Stimulated activated memory B cell treated with anti-CD40 and anti-IgM and Interleukin-4, amounts not matched to agents 10 μg/mL and 1 μg/mL and 100 μg/mL, for 72 hours (primary cell): ENCODE measurements around the gene ADORA2A.

ENCODE experiments used
- ATAC-seq: fragments of 150-1000 bp; cut with Tn5 transposase; 2 replicates; pipeline ENCODE4 v1.10.0; 2021
- H3K27ac Mint-ChIP-seq: one replicate; pipeline ENCODE4 v1.8.0; 2022; ENCODE audit warnings: mild to moderate bottlenecking, mixed read lengths
- H3K27me3 Mint-ChIP-seq: one replicate; pipeline ENCODE4 v1.8.0; 2022; ENCODE audit warnings: mixed read lengths
- H3K36me3 Mint-ChIP-seq: one replicate; pipeline ENCODE4 v1.8.0; 2022; ENCODE audit warnings: mixed read lengths
- H3K4me1 Mint-ChIP-seq: one replicate; pipeline ENCODE4 v1.8.0; 2022; ENCODE audit warnings: mixed read lengths
- H3K4me3 Mint-ChIP-seq: one replicate; pipeline ENCODE4 v1.8.0; 2022; ENCODE audit warnings: mild to moderate bottlenecking, moderate library complexity, mixed read lengths
- H3K9me3 Mint-ChIP-seq: one replicate; pipeline ENCODE4 v1.8.0; 2022; ENCODE audit warnings: mixed read lengths

ADORA2A gene

GRCh38 chr22:24459911-24460310, 32.5 kb downstream of the ADORA2A start:
- peak overlapping the region; percentile 12 for H3K27ac Mint-ChIP-seq
- no peaks in the 10 kb centered on the region for H3K36me3 Mint-ChIP-seq
- no peak for ATAC-seq
- no peak overlapping the region for H3K4me3 Mint-ChIP-seq
- peaks cover 9% of the 10 kb centered on the region for H3K4me1 Mint-ChIP-seq
- no peaks in the 10 kb centered on the region for H3K27me3 Mint-ChIP-seq
- H3K9me3 Mint-ChIP-seq: no peaks in the 10 kb centered on the region

DNA sequence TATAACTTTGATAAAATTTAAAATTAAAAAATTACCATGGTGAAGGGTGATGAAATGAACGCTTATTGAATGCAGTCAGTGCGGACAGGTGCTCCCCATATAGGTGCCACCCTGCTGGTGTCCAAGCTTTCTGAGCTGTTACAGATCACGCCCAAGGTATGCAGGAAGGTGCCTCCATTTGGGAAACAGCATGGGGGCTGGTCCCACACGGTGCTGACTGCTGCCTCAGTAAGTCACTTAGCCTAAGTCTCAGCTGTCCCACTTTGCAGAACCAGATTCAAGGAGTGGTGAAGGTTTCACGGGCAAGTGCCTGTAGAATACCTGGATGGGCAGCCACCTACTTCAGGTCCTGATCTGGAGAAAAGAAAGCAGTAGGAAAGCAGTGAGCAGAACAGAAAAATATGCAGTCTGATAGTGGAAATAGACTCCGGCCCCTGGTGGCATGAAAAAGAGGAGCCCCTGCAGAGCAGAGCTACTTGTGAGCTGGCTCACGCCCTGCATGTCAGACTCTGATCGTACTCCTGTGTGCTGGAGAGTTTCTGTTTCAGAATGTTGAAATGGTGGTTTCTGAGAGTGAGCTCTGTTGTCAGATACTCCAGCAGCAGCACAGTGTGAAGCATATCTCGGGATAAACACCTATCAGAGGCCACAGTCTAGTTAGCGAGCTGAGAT, 33.2 kb downstream of the ADORA2A start:
- Mint-ChIP-seq H3K27ac (no peak overlapping the region), H3K4me3 (no peak overlapping the region), H3K27me3 (no peaks in the 10 kb centered on the region), H3K9me3 (no peaks in the 10 kb centered on the region), H3K36me3 (no peaks in the 10 kb centered on the region), H3K4me1 (peaks cover 9% of the 10 kb centered on the region)
- no peak for ATAC-seq

GRCh38 chr22:24463071-24463760, 35.8 kb downstream of the ADORA2A start:
- Mint-ChIP-seq H3K36me3 (no peaks in the 10 kb centered on the region), H3K4me1 (peaks cover 20% of the 10 kb centered on the region), H3K4me3 (no peak overlapping the region), H3K27me3 (no peaks in the 10 kb centered on the region), H3K27ac (peak overlapping the region; percentile 74), H3K9me3 (no peaks in the 10 kb centered on the region)
- ATAC-seq: peak; percentile 64

GRCh38 chr22:24465566-24465965, 38.2 kb downstream of the ADORA2A start:
- Mint-ChIP-seq H3K9me3 (no peaks in the 10 kb centered on the region), H3K4me1 (peaks cover 20% of the 10 kb centered on the region), H3K4me3 (no peak overlapping the region), H3K27me3 (no peaks in the 10 kb centered on the region), H3K36me3 (no peaks in the 10 kb centered on the region), H3K27ac (no peak overlapping the region)
- ATAC-seq: no peak

GRCh38 chr22:24465975-24466374, 38.6 kb downstream of the ADORA2A start:
- Mint-ChIP-seq H3K27me3 (no peaks in the 10 kb centered on the region), H3K4me3 (no peak overlapping the region), H3K4me1 (peaks cover 20% of the 10 kb centered on the region), H3K9me3 (no peaks in the 10 kb centered on the region), H3K27ac (peak overlapping the region; percentile 8), H3K36me3 (no peaks in the 10 kb centered on the region)
- no peak for ATAC-seq

DNA sequence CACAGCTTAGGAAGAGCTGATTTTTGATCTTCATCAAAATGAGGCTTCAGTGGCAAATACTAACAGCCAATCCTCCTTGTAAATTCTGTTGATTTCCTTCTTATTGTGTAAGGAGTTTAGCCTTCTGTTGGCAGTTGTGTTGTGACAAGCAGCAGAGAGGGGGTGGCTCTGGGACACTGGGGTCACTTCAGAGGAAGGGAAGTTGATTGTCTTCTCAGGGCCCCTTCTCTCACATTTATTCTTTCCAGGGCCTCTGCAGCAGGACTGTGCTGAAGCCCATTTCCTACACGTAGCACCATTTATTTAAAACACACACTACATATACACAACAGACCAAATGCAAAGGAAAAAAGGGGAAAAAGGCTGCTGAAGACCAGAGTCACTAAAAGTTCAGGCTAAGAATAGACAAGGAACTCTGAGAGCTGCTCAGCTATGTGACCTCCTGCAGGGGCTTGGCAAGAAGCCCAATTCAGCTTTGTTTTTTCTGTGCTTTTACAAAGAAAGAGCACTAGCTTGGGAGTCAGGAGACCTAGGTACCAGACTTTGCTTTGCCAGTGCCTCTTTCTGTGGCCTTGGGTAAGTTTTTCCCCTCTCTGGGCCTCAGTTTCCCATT, 39.4 kb downstream of the ADORA2A start:
- Mint-ChIP-seq H3K27me3 (no peaks in the 10 kb centered on the region), H3K9me3 (no peaks in the 10 kb centered on the region), H3K4me3 (no peak overlapping the region), H3K36me3 (no peaks in the 10 kb centered on the region), H3K4me1 (peaks cover 20% of the 10 kb centered on the region), H3K27ac (peak overlapping the region; percentile 8)
- ATAC-seq: no peak

DNA sequence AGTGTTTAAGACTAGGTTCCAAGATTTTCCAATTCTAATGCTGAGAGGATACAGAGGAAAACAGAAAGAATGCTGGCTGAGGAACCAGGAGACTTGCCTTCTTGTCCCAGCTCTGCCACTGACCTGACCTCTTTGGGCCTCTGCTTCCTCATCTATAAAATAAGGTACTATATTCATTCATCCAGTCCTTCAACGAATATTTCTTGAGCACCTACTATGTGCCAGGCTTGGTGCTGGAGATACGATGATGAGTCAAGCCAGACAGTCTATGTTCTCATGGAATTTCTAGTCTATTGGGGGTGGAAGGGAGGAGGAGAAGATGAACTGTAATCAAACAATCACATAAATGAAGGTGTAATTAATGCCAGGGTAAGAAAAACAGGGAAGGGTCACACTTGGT, 39.9 kb downstream of the ADORA2A start:
- no peaks in the 10 kb centered on the region for H3K36me3 Mint-ChIP-seq
- H3K4me1 Mint-ChIP-seq: peaks cover 20% of the 10 kb centered on the region
- peak overlapping the region; percentile 8 for H3K27ac Mint-ChIP-seq
- no peak for ATAC-seq
- no peak overlapping the region for H3K4me3 Mint-ChIP-seq
- no peaks in the 10 kb centered on the region for H3K27me3 Mint-ChIP-seq
- no peaks in the 10 kb centered on the region for H3K9me3 Mint-ChIP-seq

GRCh38 chr22:24471570-24471969, 44.2 kb downstream of the ADORA2A start:
- no peak for ATAC-seq
- Mint-ChIP-seq H3K4me3 (no peak overlapping the region), H3K27ac (no peak overlapping the region), H3K9me3 (no peaks in the 10 kb centered on the region), H3K27me3 (no peaks in the 10 kb centered on the region), H3K36me3 (no peaks in the 10 kb centered on the region), H3K4me1 (peaks cover 17% of the 10 kb centered on the region)

- peaks cover 9% of the 10 kb centered on the region for H3K4me1 Mint-ChIP-seq
- no peak for ATAC-seq
- no peaks in the 10 kb centered on the region for H3K27me3 Mint-ChIP-seq
- no peaks in the 10 kb centered on the region for H3K9me3 Mint-ChIP-seq
- H3K27ac Mint-ChIP-seq: no peak overlapping the region
- no peak overlapping the region for H3K4me3 Mint-ChIP-seq
- no peaks in the 10 kb centered on the region for H3K36me3 Mint-ChIP-seq
Measured at GRCh38 chr22:24473284-24473683, 45.9 kb downstream of the ADORA2A start.

- no peaks in the 10 kb centered on the region for H3K9me3 Mint-ChIP-seq
- no peaks in the 10 kb centered on the region for H3K36me3 Mint-ChIP-seq
- no peak overlapping the region for H3K27ac Mint-ChIP-seq
- H3K4me3 Mint-ChIP-seq: no peak overlapping the region
- ATAC-seq: no peak
- H3K4me1 Mint-ChIP-seq: peaks cover 9% of the 10 kb centered on the region
- H3K27me3 Mint-ChIP-seq: no peaks in the 10 kb centered on the region
Measured at GRCh38 chr22:24474221-24474620, 46.8 kb downstream of the ADORA2A start.

- no peaks in the 10 kb centered on the region for H3K27me3 Mint-ChIP-seq
- no peak for ATAC-seq
- H3K9me3 Mint-ChIP-seq: no peaks in the 10 kb centered on the region
- H3K36me3 Mint-ChIP-seq: no peaks in the 10 kb centered on the region
- H3K4me3 Mint-ChIP-seq: no peak overlapping the region
- H3K4me1 Mint-ChIP-seq: peaks cover 9% of the 10 kb centered on the region
- no peak overlapping the region for H3K27ac Mint-ChIP-seq
Measured at GRCh38 chr22:24474649-24475255, 47.4 kb downstream of the ADORA2A start.

- ATAC-seq: no peak
- H3K27ac Mint-ChIP-seq: no peak overlapping the region
- H3K9me3 Mint-ChIP-seq: no peaks in the 10 kb centered on the region
- H3K4me3 Mint-ChIP-seq: no peak overlapping the region
- H3K27me3 Mint-ChIP-seq: no peaks in the 10 kb centered on the region
- peaks cover 12% of the 10 kb centered on the region for H3K4me1 Mint-ChIP-seq
- H3K36me3 Mint-ChIP-seq: no peaks in the 10 kb centered on the region
Measured at GRCh38 chr22:24481641-24482040, 54.2 kb downstream of the ADORA2A start.

DNA sequence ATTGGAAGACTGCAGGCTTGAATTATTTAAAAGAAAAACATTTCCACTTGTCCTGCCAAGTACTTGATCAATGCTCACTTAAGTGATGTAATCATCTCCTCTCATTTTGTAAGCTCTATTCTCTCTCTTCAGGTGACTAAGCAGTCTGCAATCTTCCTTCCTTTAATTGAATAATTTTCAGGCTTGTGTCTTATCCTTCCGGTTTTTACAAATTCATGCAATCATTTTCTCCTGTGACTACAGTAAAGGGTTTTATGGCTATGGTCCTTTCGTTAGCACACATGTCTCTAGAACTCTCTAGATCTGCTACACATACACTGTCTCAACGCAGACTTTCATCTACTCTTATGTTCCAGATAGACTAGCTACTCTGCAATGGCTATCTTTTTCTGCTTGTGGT, 55.2 kb downstream of the ADORA2A start:
- Mint-ChIP-seq H3K36me3 (no peaks in the 10 kb centered on the region), H3K27me3 (no peaks in the 10 kb centered on the region), H3K4me1 (peaks cover 17% of the 10 kb centered on the region), H3K27ac (no peak overlapping the region), H3K9me3 (no peaks in the 10 kb centered on the region), H3K4me3 (no peak overlapping the region)
- ATAC-seq: no peak

DNA sequence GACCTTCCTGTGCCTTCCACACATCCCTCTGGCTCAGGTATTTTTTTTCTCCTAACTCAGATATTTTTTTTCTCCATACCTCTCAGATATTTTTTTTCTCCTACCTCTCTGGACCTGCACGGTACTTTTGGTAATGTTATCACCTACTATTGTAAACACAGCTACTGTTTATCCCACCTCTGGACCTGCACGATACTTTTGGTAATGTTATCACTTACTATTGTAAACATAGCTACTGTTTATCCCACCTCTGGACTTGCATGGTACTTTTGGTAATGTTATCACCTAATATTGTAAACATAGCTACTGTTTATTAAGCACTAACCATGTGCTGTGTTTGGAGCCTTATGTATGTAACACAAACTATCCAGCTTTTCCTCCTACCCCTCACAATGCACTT, 55.6 kb downstream of the ADORA2A start:
- Mint-ChIP-seq H3K9me3 (no peaks in the 10 kb centered on the region), H3K4me3 (no peak overlapping the region), H3K36me3 (no peaks in the 10 kb centered on the region), H3K27ac (no peak overlapping the region), H3K4me1 (peaks cover 17% of the 10 kb centered on the region), H3K27me3 (no peaks in the 10 kb centered on the region)
- no peak for ATAC-seq

DNA sequence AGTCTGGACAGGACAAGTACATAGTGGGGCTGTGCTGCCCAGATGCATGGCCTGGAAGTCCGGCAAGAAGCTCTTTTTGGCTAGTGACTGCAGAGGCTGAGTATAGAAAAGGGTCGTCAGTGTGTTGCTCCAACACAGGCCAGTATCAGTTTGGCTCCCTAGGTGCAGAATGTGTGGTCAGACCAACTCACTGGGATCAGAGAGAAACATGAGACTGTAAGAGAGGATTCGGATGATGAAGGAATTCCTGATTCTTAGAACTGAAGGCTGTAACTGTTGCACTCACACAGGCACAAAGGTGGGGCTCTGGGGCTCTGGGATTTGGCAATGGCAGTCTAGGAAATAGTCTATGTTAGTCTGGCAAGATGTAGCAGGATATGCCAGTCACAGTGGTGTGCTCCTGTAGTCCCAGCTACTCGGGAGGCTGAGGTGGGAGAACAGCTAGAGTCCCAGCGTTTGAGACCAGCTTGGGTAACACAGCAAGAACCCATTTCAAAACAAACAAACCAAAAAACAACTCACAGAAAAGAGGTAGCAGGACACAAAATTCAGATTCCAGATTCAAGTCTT, 56.7 kb downstream of the ADORA2A start:
- peaks cover 17% of the 10 kb centered on the region for H3K4me1 Mint-ChIP-seq
- H3K27me3 Mint-ChIP-seq: no peaks in the 10 kb centered on the region
- H3K36me3 Mint-ChIP-seq: no peaks in the 10 kb centered on the region
- no peak overlapping the region for H3K27ac Mint-ChIP-seq
- no peak for ATAC-seq
- no peaks in the 10 kb centered on the region for H3K9me3 Mint-ChIP-seq
- H3K4me3 Mint-ChIP-seq: no peak overlapping the region
